WTC11 (cell line): Measurements from ENCODE around the gene GABBR2. TPM values are rescaled to one million over a fixed set of nuclear protein-coding genes. Genes with fewer than 3 reads are reported as not detected.

Experiments
- ATAC-seq: fragments of 200-7000 bp; cut with Tn5 transposase; 2 replicates; pipeline ENCODE4 v1.10.0; 2021; ENCODE audit warnings: mild to moderate bottlenecking, moderate library complexity
- CTCF ChIA-PET: fragments of 300-600 bp; sonication (Branson Sonifier 250); formaldehyde crosslinking; loops from one replicate; lab custom pipeline; 2021; ENCODE audit warnings: antibody characterized with exemption; lab: Charles Lee
- POLR2A ChIA-PET: fragments of 350-600 bp; sonication (Branson Sonifier 250); formaldehyde crosslinking; loops from one replicate; lab custom pipeline; 2021; ENCODE audit warnings: antibody characterized with exemption; lab: Charles Lee
- DNase-seq: peaks from one replicate; pipeline ENCODE4 v3.0.0; 2021; ENCODE audit warnings: low spot score
- H3K27ac Mint-ChIP-seq: 2 replicates; pipeline ENCODE4 v1.8.0; 2021; ENCODE audit warnings: mixed read lengths
- H3K27me3 Mint-ChIP-seq: 2 replicates; pipeline ENCODE4 v1.8.0; 2021; ENCODE audit warnings: low read depth, mild to moderate bottlenecking, moderate library complexity, mixed read lengths
- H3K36me3 Mint-ChIP-seq: 2 replicates; pipeline ENCODE4 v1.8.0; 2021; ENCODE audit warnings: mixed read lengths
- H3K4me1 Mint-ChIP-seq: 2 replicates; pipeline ENCODE4 v1.8.0; 2022; ENCODE audit warnings: mixed read lengths
- H3K4me3 Mint-ChIP-seq: 2 replicates; pipeline ENCODE4 v1.8.0; 2021; ENCODE audit warnings: mild to moderate bottlenecking, moderate library complexity, mixed read lengths
- H3K9me3 Mint-ChIP-seq: 2 replicates; pipeline ENCODE4 v1.8.0; 2021; ENCODE audit warnings: mixed read lengths
- ESRRA ChIP-seq: sonication (generic); formaldehyde crosslinking; IDR thresholded peaks from 2 replicates; pipeline ENCODE4 v1.8.1; 2022; ENCODE audit warnings: mild to moderate bottlenecking, missing genetic modification reagents, borderline replicate concordance
- FOXJ3 ChIP-seq: sonication (generic); formaldehyde crosslinking; IDR thresholded peaks from 2 replicates; pipeline ENCODE4 v1.9.0; 2021; ENCODE audit warnings: missing genetic modification reagents, mild to moderate bottlenecking, borderline replicate concordance
- HMGA2 ChIP-seq: fragments of 250-450 bp; sonication (Bioruptor Pico); IDR thresholded peaks from 2 replicates; pipeline ENCODE4 v1.4.0; 2021; ENCODE audit warnings: mild to moderate bottlenecking, moderate library complexity
- NR1H2 ChIP-seq: sonication (generic); formaldehyde crosslinking; IDR thresholded peaks from 2 replicates; pipeline ENCODE4 v1.9.0; 2021; ENCODE audit warnings: mild to moderate bottlenecking, moderate library complexity, missing genetic modification reagents
- OVOL2 ChIP-seq: fragments of 250-450 bp; sonication (Bioruptor Pico); IDR thresholded peaks from 2 replicates; pipeline ENCODE4 v1.9.0; 2021; ENCODE audit warnings: mild to moderate bottlenecking, borderline replicate concordance
- RELA ChIP-seq: sonication (generic); formaldehyde crosslinking; IDR thresholded peaks from 2 replicates; pipeline ENCODE4 v1.8.1; 2022; ENCODE audit warnings: missing genetic modification reagents, mild to moderate bottlenecking, borderline replicate concordance
- RORB ChIP-seq: fragments of 250-450 bp; sonication (Bioruptor Pico); IDR thresholded peaks from 2 replicates; pipeline ENCODE4 v1.9.0; 2021; ENCODE audit warnings: mild to moderate bottlenecking
- SMAD4 ChIP-seq: sonication (generic); formaldehyde crosslinking; IDR thresholded peaks from 2 replicates; pipeline ENCODE4 v1.8.0; 2022; ENCODE audit warnings: mild to moderate bottlenecking, missing genetic modification reagents
- TP53 ChIP-seq: sonication (generic); formaldehyde crosslinking; IDR thresholded peaks from 2 replicates; pipeline ENCODE4 v1.8.1; 2023; ENCODE audit warnings: mild to moderate bottlenecking, missing genetic modification reagents
- ZNF219 ChIP-seq: sonication (generic); formaldehyde crosslinking; IDR thresholded peaks from 2 replicates; pipeline ENCODE4 v1.8.0; 2023; ENCODE audit warnings: missing genetic modification reagents, mild to moderate bottlenecking, borderline replicate concordance
- ZNF396 ChIP-seq: fragments of 250-450 bp; sonication (Bioruptor Pico); IDR thresholded peaks from 2 replicates; pipeline ENCODE4 v1.8.0; 2021; ENCODE audit warnings: mild to moderate bottlenecking, moderate library complexity, borderline replicate concordance
- ZNF416 ChIP-seq: fragments of 250-450 bp; sonication (Bioruptor Pico); IDR thresholded peaks from 2 replicates; pipeline ENCODE4 v1.9.0; 2021; ENCODE audit warnings: mild to moderate bottlenecking, inconsistent platforms
- total RNA-seq: library from RNA; stranded (reverse); gene quantifications from 3 replicates; pipeline ENCODE4 v1.2.3, GENCODE V29; 2021
- TF ChIP-seq, protein P1 (sequence below): sonication (generic); formaldehyde crosslinking; IDR thresholded peaks from 2 replicates; pipeline ENCODE4 v1.8.1; 2023; ENCODE audit warnings: mild to moderate bottlenecking, missing genetic modification reagents
- TF ChIP-seq, protein P2 (sequence below): sonication (generic); formaldehyde crosslinking; IDR thresholded peaks from 2 replicates; pipeline ENCODE4 v1.8.1; 2023; ENCODE audit warnings: mild to moderate bottlenecking, missing genetic modification reagents, borderline replicate concordance
- TF ChIP-seq, protein P3 (sequence below): sonication (generic); formaldehyde crosslinking; IDR thresholded peaks from 2 replicates; pipeline ENCODE4 v1.8.0; 2022; ENCODE audit warnings: mild to moderate bottlenecking, missing genetic modification reagents
- TF ChIP-seq, protein P4 (sequence below): sonication (generic); formaldehyde crosslinking; IDR thresholded peaks from 2 replicates; pipeline ENCODE4 v1.8.0; 2022; ENCODE audit warnings: mild to moderate bottlenecking, missing genetic modification reagents
- TF ChIP-seq, protein P5 (sequence below): sonication (generic); formaldehyde crosslinking; IDR thresholded peaks from 2 replicates; pipeline ENCODE4 v1.8.1; 2023; ENCODE audit warnings: mild to moderate bottlenecking, moderate library complexity, missing genetic modification reagents
- TF ChIP-seq, protein P6 (sequence below): sonication (generic); formaldehyde crosslinking; IDR thresholded peaks from 2 replicates; pipeline ENCODE4 v1.8.0; 2023; ENCODE audit warnings: missing genetic modification reagents, mild to moderate bottlenecking, borderline replicate concordance
- TF ChIP-seq, protein P7 (sequence below): sonication (generic); formaldehyde crosslinking; IDR thresholded peaks from 2 replicates; pipeline ENCODE4 v1.8.1; 2023; ENCODE audit warnings: mild to moderate bottlenecking, missing genetic modification reagents

GABBR2 gene
- total RNA-seq, 1 experiment from 2014 or later: 0.92 TPM

DNA sequence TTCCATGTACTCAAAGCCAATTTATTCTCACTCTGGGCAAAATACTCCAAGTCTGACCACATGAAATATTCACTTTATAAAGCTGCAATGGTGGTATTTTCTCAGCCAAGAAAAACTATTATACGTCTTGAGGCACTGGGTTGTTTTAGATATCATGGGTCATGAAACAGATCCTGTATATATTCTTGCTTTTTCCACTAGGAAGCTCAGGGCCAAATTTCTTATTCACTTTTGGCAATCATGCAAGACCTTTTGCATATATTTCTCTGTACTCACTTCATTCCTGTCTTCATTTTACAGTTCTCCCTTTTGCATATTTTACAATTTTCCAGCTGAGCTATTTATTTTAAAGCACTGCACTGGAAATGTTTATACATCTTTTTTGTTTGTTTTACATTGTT lies 49.8 kb downstream of the GABBR2 start:
- Mint-ChIP-seq H3K9me3 (peaks cover 8% of the 10 kb centered on the region), H3K27ac (no peak overlapping the region), H3K4me1 (no peaks in the 10 kb centered on the region), H3K36me3 (no peaks in the 10 kb centered on the region), H3K4me3 (no peak overlapping the region), H3K27me3 (no peaks in the 10 kb centered on the region)
- ChIA-PET CTCF (interaction anchor here (1.5 kb wide), 1 partner anchor 16 kb away, joined by 6 read pairs; no protein-coding TSS in a partner anchor), POLR2A (interaction anchor here (0.7 kb wide), 1 partner anchor 11 kb away, joined by 7 read pairs; no protein-coding TSS in a partner anchor)
- ATAC-seq (no peak), DNase-seq (no peak)
- TF ChIP-seq RORB (no peak), RELA (CRISPR knock-in tag) (no peak), TP53 (CRISPR knock-in tag) (no peak), SMAD4 (CRISPR knock-in tag) (no peak), ZNF396 (no peak), ZNF416 (CRISPR knock-in tag) (no peak), OVOL2 (no peak)
- TF ChIP-seq, protein P1, sequence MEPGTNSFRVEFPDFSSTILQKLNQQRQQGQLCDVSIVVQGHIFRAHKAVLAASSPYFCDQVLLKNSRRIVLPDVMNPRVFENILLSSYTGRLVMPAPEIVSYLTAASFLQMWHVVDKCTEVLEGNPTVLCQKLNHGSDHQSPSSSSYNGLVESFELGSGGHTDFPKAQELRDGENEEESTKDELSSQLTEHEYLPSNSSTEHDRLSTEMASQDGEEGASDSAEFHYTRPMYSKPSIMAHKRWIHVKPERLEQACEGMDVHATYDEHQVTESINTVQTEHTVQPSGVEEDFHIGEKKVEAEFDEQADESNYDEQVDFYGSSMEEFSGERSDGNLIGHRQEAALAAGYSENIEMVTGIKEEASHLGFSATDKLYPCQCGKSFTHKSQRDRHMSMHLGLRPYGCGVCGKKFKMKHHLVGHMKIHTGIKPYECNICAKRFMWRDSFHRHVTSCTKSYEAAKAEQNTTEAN (CRISPR knock-in tag): no peak

DNA sequence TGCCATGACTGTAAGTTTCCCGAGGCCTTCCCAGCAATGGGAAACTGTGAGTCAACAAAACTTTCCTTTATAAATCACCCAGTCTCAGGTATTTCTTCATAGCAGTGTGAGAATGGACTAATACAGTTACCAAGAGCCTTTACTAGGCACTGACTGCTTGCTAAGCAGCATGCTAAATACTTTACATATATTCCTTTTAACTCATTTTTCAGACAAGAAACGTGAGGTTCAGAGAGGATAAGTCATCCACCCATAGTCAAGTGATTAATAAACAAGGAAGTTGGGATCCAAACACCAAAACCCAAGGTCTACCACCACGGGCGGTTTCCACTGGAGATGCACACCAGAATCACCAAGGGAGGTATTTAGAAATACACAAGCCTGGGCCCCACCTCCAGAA lies 50.8 kb downstream of the GABBR2 start:
- POLR2A ChIA-PET: no interaction called here
- no peak for ATAC-seq
- Mint-ChIP-seq H3K27me3 (no peaks in the 10 kb centered on the region), H3K4me1 (no peaks in the 10 kb centered on the region), H3K27ac (no peak overlapping the region), H3K36me3 (no peaks in the 10 kb centered on the region), H3K4me3 (no peak overlapping the region), H3K9me3 (peaks cover 8% of the 10 kb centered on the region)
- CTCF ChIA-PET: interaction anchor here (1.5 kb wide), 1 partner anchor 14 kb away, joined by 6 read pairs; no protein-coding TSS in a partner anchor
- no peak for DNase-seq
- no peak for TF ChIP-seq NR1H2
- TF ChIP-seq HMGA2 (CRISPR knock-in tag): no peak
- TF ChIP-seq, protein P2, sequence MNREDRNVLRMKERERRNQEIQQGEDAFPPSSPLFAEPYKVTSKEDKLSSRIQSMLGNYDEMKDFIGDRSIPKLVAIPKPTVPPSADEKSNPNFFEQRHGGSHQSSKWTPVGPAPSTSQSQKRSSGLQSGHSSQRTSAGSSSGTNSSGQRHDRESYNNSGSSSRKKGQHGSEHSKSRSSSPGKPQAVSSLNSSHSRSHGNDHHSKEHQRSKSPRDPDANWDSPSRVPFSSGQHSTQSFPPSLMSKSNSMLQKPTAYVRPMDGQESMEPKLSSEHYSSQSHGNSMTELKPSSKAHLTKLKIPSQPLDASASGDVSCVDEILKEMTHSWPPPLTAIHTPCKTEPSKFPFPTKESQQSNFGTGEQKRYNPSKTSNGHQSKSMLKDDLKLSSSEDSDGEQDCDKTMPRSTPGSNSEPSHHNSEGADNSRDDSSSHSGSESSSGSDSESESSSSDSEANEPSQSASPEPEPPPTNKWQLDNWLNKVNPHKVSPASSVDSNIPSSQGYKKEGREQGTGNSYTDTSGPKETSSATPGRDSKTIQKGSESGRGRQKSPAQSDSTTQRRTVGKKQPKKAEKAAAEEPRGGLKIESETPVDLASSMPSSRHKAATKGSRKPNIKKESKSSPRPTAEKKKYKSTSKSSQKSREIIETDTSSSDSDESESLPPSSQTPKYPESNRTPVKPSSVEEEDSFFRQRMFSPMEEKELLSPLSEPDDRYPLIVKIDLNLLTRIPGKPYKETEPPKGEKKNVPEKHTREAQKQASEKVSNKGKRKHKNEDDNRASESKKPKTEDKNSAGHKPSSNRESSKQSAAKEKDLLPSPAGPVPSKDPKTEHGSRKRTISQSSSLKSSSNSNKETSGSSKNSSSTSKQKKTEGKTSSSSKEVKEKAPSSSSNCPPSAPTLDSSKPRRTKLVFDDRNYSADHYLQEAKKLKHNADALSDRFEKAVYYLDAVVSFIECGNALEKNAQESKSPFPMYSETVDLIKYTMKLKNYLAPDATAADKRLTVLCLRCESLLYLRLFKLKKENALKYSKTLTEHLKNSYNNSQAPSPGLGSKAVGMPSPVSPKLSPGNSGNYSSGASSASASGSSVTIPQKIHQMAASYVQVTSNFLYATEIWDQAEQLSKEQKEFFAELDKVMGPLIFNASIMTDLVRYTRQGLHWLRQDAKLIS (CRISPR knock-in tag): no peak
- TF ChIP-seq ZNF219: no peak
- no peak for TF ChIP-seq ESRRA (CRISPR knock-in tag)
- TF ChIP-seq, protein P3, sequence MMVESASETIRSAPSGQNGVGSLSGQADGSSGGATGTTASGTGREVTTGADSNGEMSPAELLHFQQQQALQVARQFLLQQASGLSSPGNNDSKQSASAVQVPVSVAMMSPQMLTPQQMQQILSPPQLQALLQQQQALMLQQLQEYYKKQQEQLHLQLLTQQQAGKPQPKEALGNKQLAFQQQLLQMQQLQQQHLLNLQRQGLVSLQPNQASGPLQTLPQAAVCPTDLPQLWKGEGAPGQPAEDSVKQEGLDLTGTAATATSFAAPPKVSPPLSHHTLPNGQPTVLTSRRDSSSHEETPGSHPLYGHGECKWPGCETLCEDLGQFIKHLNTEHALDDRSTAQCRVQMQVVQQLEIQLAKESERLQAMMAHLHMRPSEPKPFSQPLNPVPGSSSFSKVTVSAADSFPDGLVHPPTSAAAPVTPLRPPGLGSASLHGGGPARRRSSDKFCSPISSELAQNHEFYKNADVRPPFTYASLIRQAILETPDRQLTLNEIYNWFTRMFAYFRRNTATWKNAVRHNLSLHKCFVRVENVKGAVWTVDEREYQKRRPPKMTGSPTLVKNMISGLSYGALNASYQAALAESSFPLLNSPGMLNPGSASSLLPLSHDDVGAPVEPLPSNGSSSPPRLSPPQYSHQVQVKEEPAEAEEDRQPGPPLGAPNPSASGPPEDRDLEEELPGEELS (CRISPR knock-in tag): no peak
- TF ChIP-seq, protein P4, sequence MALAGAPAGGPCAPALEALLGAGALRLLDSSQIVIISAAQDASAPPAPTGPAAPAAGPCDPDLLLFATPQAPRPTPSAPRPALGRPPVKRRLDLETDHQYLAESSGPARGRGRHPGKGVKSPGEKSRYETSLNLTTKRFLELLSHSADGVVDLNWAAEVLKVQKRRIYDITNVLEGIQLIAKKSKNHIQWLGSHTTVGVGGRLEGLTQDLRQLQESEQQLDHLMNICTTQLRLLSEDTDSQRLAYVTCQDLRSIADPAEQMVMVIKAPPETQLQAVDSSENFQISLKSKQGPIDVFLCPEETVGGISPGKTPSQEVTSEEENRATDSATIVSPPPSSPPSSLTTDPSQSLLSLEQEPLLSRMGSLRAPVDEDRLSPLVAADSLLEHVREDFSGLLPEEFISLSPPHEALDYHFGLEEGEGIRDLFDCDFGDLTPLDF (CRISPR knock-in tag): no peak
- TF ChIP-seq, protein P5, sequence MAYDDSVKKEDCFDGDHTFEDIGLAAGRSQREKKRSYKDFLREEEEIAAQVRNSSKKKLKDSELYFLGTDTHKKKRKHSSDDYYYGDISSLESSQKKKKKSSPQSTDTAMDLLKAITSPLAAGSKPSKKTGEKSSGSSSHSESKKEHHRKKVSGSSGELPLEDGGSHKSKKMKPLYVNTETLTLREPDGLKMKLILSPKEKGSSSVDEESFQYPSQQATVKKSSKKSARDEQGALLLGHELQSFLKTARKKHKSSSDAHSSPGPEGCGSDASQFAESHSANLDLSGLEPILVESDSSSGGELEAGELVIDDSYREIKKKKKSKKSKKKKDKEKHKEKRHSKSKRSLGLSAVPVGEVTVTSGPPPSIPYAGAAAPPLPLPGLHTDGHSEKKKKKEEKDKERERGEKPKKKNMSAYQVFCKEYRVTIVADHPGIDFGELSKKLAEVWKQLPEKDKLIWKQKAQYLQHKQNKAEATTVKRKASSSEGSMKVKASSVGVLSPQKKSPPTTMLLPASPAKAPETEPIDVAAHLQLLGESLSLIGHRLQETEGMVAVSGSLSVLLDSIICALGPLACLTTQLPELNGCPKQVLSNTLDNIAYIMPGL (CRISPR knock-in tag): no peak
- TF ChIP-seq, protein P6, sequence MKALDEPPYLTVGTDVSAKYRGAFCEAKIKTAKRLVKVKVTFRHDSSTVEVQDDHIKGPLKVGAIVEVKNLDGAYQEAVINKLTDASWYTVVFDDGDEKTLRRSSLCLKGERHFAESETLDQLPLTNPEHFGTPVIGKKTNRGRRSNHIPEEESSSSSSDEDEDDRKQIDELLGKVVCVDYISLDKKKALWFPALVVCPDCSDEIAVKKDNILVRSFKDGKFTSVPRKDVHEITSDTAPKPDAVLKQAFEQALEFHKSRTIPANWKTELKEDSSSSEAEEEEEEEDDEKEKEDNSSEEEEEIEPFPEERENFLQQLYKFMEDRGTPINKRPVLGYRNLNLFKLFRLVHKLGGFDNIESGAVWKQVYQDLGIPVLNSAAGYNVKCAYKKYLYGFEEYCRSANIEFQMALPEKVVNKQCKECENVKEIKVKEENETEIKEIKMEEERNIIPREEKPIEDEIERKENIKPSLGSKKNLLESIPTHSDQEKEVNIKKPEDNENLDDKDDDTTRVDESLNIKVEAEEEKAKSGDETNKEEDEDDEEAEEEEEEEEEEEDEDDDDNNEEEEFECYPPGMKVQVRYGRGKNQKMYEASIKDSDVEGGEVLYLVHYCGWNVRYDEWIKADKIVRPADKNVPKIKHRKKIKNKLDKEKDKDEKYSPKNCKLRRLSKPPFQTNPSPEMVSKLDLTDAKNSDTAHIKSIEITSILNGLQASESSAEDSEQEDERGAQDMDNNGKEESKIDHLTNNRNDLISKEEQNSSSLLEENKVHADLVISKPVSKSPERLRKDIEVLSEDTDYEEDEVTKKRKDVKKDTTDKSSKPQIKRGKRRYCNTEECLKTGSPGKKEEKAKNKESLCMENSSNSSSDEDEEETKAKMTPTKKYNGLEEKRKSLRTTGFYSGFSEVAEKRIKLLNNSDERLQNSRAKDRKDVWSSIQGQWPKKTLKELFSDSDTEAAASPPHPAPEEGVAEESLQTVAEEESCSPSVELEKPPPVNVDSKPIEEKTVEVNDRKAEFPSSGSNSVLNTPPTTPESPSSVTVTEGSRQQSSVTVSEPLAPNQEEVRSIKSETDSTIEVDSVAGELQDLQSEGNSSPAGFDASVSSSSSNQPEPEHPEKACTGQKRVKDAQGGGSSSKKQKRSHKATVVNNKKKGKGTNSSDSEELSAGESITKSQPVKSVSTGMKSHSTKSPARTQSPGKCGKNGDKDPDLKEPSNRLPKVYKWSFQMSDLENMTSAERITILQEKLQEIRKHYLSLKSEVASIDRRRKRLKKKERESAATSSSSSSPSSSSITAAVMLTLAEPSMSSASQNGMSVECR (CRISPR knock-in tag): no peak
- no peak for TF ChIP-seq FOXJ3
- TF ChIP-seq, protein P7, sequence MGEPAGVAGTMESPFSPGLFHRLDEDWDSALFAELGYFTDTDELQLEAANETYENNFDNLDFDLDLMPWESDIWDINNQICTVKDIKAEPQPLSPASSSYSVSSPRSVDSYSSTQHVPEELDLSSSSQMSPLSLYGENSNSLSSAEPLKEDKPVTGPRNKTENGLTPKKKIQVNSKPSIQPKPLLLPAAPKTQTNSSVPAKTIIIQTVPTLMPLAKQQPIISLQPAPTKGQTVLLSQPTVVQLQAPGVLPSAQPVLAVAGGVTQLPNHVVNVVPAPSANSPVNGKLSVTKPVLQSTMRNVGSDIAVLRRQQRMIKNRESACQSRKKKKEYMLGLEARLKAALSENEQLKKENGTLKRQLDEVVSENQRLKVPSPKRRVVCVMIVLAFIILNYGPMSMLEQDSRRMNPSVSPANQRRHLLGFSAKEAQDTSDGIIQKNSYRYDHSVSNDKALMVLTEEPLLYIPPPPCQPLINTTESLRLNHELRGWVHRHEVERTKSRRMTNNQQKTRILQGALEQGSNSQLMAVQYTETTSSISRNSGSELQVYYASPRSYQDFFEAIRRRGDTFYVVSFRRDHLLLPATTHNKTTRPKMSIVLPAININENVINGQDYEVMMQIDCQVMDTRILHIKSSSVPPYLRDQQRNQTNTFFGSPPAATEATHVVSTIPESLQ (CRISPR knock-in tag): no peak
